ENCODE results near the gene RPUSD4.

The RPUSD4 gene

GRCh38 chr11:126160345-126161022 is 51.0 kb downstream of the RPUSD4 start:
- in situ Hi-C loops (cut with MboI; ENCODE audit: low sequenced_read_pairs, unreplicated experiment): no loop called here
- TF ChIP-seq CTCF (IDR thresholded peaks at IDR 0.05; ENCODE audit: borderline replicate concordance, control extremely low read depth, extremely low read depth, insufficient read depth, missing control alignments): no peak
- DNase-seq (ENCODE audit: low spot score): no peak

- in situ Hi-C loops (cut with MboI; ENCODE audit: low sequenced_read_pairs, unreplicated experiment): no loop called here
- DNase-seq (ENCODE audit: low spot score): no peak
- TF ChIP-seq CTCF (IDR thresholded peaks at IDR 0.05; ENCODE audit: borderline replicate concordance, control extremely low read depth, extremely low read depth, insufficient read depth, missing control alignments): no peak
Measured at GRCh38 chr11:126159719-126160344, 51.6 kb downstream of the RPUSD4 start.

- DNase-seq (ENCODE audit: low spot score): no peak
- TF ChIP-seq CTCF (IDR thresholded peaks at IDR 0.05; ENCODE audit: borderline replicate concordance, control extremely low read depth, extremely low read depth, insufficient read depth, missing control alignments): no peak
- in situ Hi-C loops (cut with MboI; ENCODE audit: low sequenced_read_pairs, unreplicated experiment): no loop called here
Measured at GRCh38 chr11:126158054-126158791, 53.2 kb downstream of the RPUSD4 start.

- no peak for DNase-seq (ENCODE audit: low spot score)
Measured at GRCh38 chr11:126157326-126158030, 54.0 kb downstream of the RPUSD4 start.

GRCh38 chr11:126156814-126157213 is 54.6 kb downstream of the RPUSD4 start:
- no peak for TF ChIP-seq CTCF (IDR thresholded peaks at IDR 0.05; ENCODE audit: borderline replicate concordance, control extremely low read depth, extremely low read depth, insufficient read depth, missing control alignments)

More at GRCh38 chr11:126157326-126158030, 54.0 kb downstream of the RPUSD4 start:
- in situ Hi-C loops (cut with MboI; ENCODE audit: low sequenced_read_pairs, unreplicated experiment): no loop called here
- TF ChIP-seq CTCF (IDR thresholded peaks at IDR 0.05; ENCODE audit: borderline replicate concordance, control extremely low read depth, extremely low read depth, insufficient read depth, missing control alignments): no peak

More at GRCh38 chr11:126156814-126157213, 54.6 kb downstream of the RPUSD4 start:
- in situ Hi-C loops (cut with MboI; ENCODE audit: low sequenced_read_pairs, unreplicated experiment): no loop called here
- no peak for DNase-seq (ENCODE audit: low spot score)

All from GM13976 (cell line).